Erythroblast (primary cell): ENCODE results near the gene LEAP2.

Experiments used
- GATA1 ChIP-seq: IDR thresholded peaks from 2 replicates; pipeline ENCODE4 v1.6.1; 2011; ENCODE audit warnings: low read depth, mild to moderate bottlenecking, control low read depth, low read length, moderate library complexity
- POLR2A ChIP-seq: IDR thresholded peaks from 2 replicates; pipeline ENCODE4 v1.6.1; 2011; ENCODE audit warnings: mild to moderate bottlenecking, low read length

- TF ChIP-seq POLR2A: no peak
- TF ChIP-seq GATA1: no peak
These were observed 34.8 kb upstream of the LEAP2 start for GRCh38 chr5:132838516-132839282.
